Right cardiac atrium (tissue), 5 donors: ENCODE results near the gene REC114. TPM values are rescaled to one million over a fixed set of nuclear protein-coding genes. Genes with fewer than 3 reads are reported as not detected.
A peak's percentile ranks its signal among the peaks of the same experiment; 100 is the strongest.
"Not testable (repeated sequence)": the region's sequence is repeated elsewhere in the genome, so short reads cannot be mapped to it uniquely, and the experiment has no call there.

Experiments
- ATAC-seq, 2 donors: fragments of 200-7000 bp; cut with Tn5 transposase; one replicate each; pipeline versions ENCODE4 v1.8.0 to v1.9.1; 2020; ENCODE audit warnings: moderate library complexity in 2 of 2, mild to moderate bottlenecking in 1 of 2
- DNase-seq, 3 donors: peaks; one replicate each; pipeline ENCODE4 v3.0.0-alpha.2; 2020
- H3K27ac ChIP-seq: one replicate; pipeline ENCODE4 v1.5.1; 2013; ENCODE audit warnings: mild to moderate bottlenecking, low read length, control low read depth, moderate library complexity
- H3K27me3 ChIP-seq: one replicate; pipeline ENCODE4 v1.6.1; 2013; ENCODE audit not compliant: control insufficient read depth, insufficient read depth
- H3K4me1 ChIP-seq: one replicate; pipeline ENCODE4 v1.6.1; 2013; ENCODE audit warnings: low read length; ENCODE audit not compliant: control insufficient read depth, insufficient read depth
- H3K4me3 ChIP-seq: one replicate; pipeline ENCODE4 v1.5.1; 2013; ENCODE audit warnings: low read length, control low read depth
- H3K9me3 ChIP-seq: one replicate; pipeline ENCODE4 v1.6.1; 2013; ENCODE audit warnings: low read length; ENCODE audit not compliant: control insufficient read depth
- WGBS: extraction: QIAGEN DNeasy Blood & Tissue Kit; methylation state at CpG from one replicate; pipeline ENCODE4 v1.1.7; 2013; 5-methylcytosine and 5-hydroxymethylcytosine counted together
- intact Hi-C, 4 donors: fragments of 100-400 bp; cut with DNase I; formaldehyde crosslinking; loops; one replicate each; pipeline versions ENCODE4 v1.11.0 to v1.14.0; 2022 to 2023
- polyA plus RNA-seq: library from polyadenylated mRNA; stranded (reverse); fragments of 200-250 nt; gene quantifications from one replicate; pipeline ENCODE4 v1.2.3, GENCODE V29; 2013
- total RNA-seq, 4 donors: library from RNA; stranded (reverse); fragmentation: NEBNext Ultra II Directional; extraction: Animal tissue kit (Norgen Biotek cat#: 25700); gene quantifications; one replicate each; pipeline ENCODE4 v1.2.1, GENCODE V29; 2021
- donor health status: healthy with polysubstance abuse.
- donor health status: DM: no; HTN: yes; CAD: no.
- donor health status: DM: no; HTN: no; CAD: no.
- donor health status: DM: no; HTN: yes; CAD: no; lungs with severe emphysema.
- donor health status: DM: yes; HTN: yes; CAD: no.

Gene REC114
- total and polyA plus RNA-seq, 5 donors = 2.6 to 12.1 (median 5.1) TPM

GRCh38 chr15:73524919-73525318 is 82.0 kb downstream of the REC114 start:
- Histone ChIP-seq H3K4me1 (no peaks in the 10 kb centered on the region), H3K9me3 (no peaks in the 10 kb centered on the region), H3K27ac (no peak overlapping the region), H3K4me3 (no peak overlapping the region), H3K27me3 (no peaks in the 10 kb centered on the region)
- ATAC-seq (no peak), DNase-seq (no peak)
- 100% methylated on average over 1 of the region's 1 CpG for WGBS
- intact Hi-C loops = no loop called here

- Histone ChIP-seq H3K27ac (no peak overlapping the region), H3K9me3 (no peaks in the 10 kb centered on the region), H3K4me1 (no peaks in the 10 kb centered on the region), H3K4me3 (no peak overlapping the region), H3K27me3 (no peaks in the 10 kb centered on the region)
- ATAC-seq = no peak
- DNase-seq = no peak
- intact Hi-C loops = no loop called here
- WGBS = 63% methylated on average over 2 of the region's 2 CpGs
Observed at GRCh38 chr15:73527598-73527997, 84.6 kb downstream of the REC114 start.

GRCh38 chr15:73530649-73531048 is 87.7 kb downstream of the REC114 start:
- Histone ChIP-seq H3K4me1 (no peaks in the 10 kb centered on the region), H3K27ac (no peak overlapping the region), H3K4me3 (no peak overlapping the region), H3K9me3 (no peaks in the 10 kb centered on the region), H3K27me3 (no peaks in the 10 kb centered on the region)
- 56% methylated on average over 3 of the region's 3 CpGs for WGBS
- no peak for ATAC-seq
- intact Hi-C loops = no loop called here
- DNase-seq = no peak

GRCh38 chr15:73538123-73538522 is 95.2 kb downstream of the REC114 start:
- H3K27ac ChIP-seq = no peak overlapping the region
- ATAC-seq = no peak
- DNase-seq = no peak
- WGBS = 97% methylated on average over 2 of the region's 2 CpGs
- H3K4me3 ChIP-seq = no peak overlapping the region
- intact Hi-C loops = no loop called here
- no peaks in the 10 kb centered on the region for H3K27me3 ChIP-seq
- H3K9me3 ChIP-seq = no peaks in the 10 kb centered on the region
- H3K4me1 ChIP-seq = no peaks in the 10 kb centered on the region

GRCh38 chr15:73538563-73539211 is 95.7 kb downstream of the REC114 start:
- intact Hi-C loops = no loop called here

GRCh38 chr15:73539212-73540128 is 96.5 kb downstream of the REC114 start:
- no peak overlapping the region for H3K27ac ChIP-seq
- ATAC-seq (no peak), DNase-seq (peak in 1 of 3 donors; percentile 47)
- no peaks in the 10 kb centered on the region for H3K27me3 ChIP-seq
- H3K4me3 ChIP-seq = no peak overlapping the region
- H3K4me1 ChIP-seq = no peaks in the 10 kb centered on the region
- WGBS = 59% methylated on average over 9 of the region's 9 CpGs
- intact Hi-C loops = no loop called here
- no peaks in the 10 kb centered on the region for H3K9me3 ChIP-seq

More at GRCh38 chr15:73538563-73539211, 95.7 kb downstream of the REC114 start:
- no peak for ATAC-seq
- WGBS = 98% methylated on average over 10 of the region's 10 CpGs
- H3K4me3 ChIP-seq = no peak overlapping the region
- H3K27me3 ChIP-seq = no peaks in the 10 kb centered on the region
- no peaks in the 10 kb centered on the region for H3K9me3 ChIP-seq
- H3K27ac ChIP-seq = no peak overlapping the region
- no peaks in the 10 kb centered on the region for H3K4me1 ChIP-seq
- DNase-seq = no peak

GRCh38 chr15:73540161-73540560 is 97.2 kb downstream of the REC114 start:
- H3K27ac ChIP-seq = no peak overlapping the region
- DNase-seq (no peak), ATAC-seq (no peak)
- H3K27me3 ChIP-seq = no peaks in the 10 kb centered on the region
- H3K4me1 ChIP-seq = no peaks in the 10 kb centered on the region
- intact Hi-C loops = no loop called here
- no peaks in the 10 kb centered on the region for H3K9me3 ChIP-seq
- WGBS = 77% methylated on average over 3 of the region's 3 CpGs
- no peak overlapping the region for H3K4me3 ChIP-seq

GRCh38 chr15:73541479-73541878 is 98.5 kb downstream of the REC114 start:
- ATAC-seq (no peak), DNase-seq (no peak)
- no peak overlapping the region for H3K27ac ChIP-seq
- H3K9me3 ChIP-seq = no peaks in the 10 kb centered on the region
- no peaks in the 10 kb centered on the region for H3K27me3 ChIP-seq
- H3K4me1 ChIP-seq = no peaks in the 10 kb centered on the region
- intact Hi-C loops = no loop called here
- no peak overlapping the region for H3K4me3 ChIP-seq

- ATAC-seq, H3K4me1 ChIP-seq, H3K4me3 ChIP-seq, H3K9me3 ChIP-seq, H3K27me3 ChIP-seq, intact Hi-C loops, H3K27ac ChIP-seq, DNase-seq: not testable (repeated sequence)
- WGBS = 94% methylated on average over 3 of the region's 3 CpGs
Observed at GRCh38 chr15:73548925-73549324, 106.0 kb downstream of the REC114 start.

GRCh38 chr15:73550190-73550589 is 107.2 kb downstream of the REC114 start:
- H3K4me1 ChIP-seq = peaks cover 1% of the 10 kb centered on the region
- intact Hi-C loops = loop anchor here in 2 of 4 donors (10.0 kb wide), 1 partner anchor 245 kb away; no protein-coding TSS in a partner anchor
- no peak overlapping the region for H3K4me3 ChIP-seq
- DNase-seq = no peak
- no peaks in the 10 kb centered on the region for H3K27me3 ChIP-seq
- H3K27ac ChIP-seq = no peak overlapping the region
- no peak for ATAC-seq
- no peaks in the 10 kb centered on the region for H3K9me3 ChIP-seq

- ATAC-seq (no peak), DNase-seq (no peak)
- WGBS = 90% methylated on average over 4 of the region's 4 CpGs
- H3K4me1 ChIP-seq = peaks cover 1% of the 10 kb centered on the region
- H3K4me3 ChIP-seq = no peak overlapping the region
- no peaks in the 10 kb centered on the region for H3K27me3 ChIP-seq
- intact Hi-C loops = loop anchor here in 2 of 4 donors (10.0 kb wide), 1 partner anchor 250 kb away; no protein-coding TSS in a partner anchor
- no peaks in the 10 kb centered on the region for H3K9me3 ChIP-seq
- H3K27ac ChIP-seq = no peak overlapping the region
Observed at GRCh38 chr15:73555080-73555479, 112.1 kb downstream of the REC114 start.
